SIG-M5 treated with dmso at 0.1 percent for 504 hours (cell line): ENCODE data around the gene KCNK10.

ENCODE experiments used
- DNase-seq: peaks from one replicate; lab custom pipeline; 2025; ENCODE audit not compliant: unreplicated experiment; lab: John Stamatoyannopoulos, UW

Gene KCNK10

DNA sequence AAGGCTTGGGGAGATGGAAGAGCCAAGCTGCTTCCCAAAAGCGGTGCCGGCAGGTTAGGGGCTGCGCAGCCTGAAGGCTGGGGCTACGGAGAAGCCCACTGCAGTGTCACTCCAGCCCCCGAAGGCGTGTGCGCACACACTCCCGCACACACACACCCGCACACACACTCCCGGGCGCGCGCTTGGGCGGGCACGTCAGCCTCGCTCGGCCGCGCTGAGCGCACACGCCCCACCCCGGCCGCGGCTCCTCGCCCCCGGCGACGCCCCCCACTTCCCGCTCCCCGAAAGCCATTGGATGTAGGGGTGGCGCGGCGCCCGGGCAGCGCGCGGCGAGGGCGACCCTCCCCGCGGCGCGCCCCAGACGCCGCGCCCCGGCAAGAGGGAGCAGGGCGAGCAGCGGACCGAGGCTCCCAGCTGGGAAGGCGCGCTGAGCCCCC lies at the start of gene KCNK10:
Gene KCNK10, minus strand, starts transcription at position 184 of the 437 bp plus-strand sequence. CDS start 471 bp downstream, outside the sequence.
- DNase-seq: no peak

DNA sequence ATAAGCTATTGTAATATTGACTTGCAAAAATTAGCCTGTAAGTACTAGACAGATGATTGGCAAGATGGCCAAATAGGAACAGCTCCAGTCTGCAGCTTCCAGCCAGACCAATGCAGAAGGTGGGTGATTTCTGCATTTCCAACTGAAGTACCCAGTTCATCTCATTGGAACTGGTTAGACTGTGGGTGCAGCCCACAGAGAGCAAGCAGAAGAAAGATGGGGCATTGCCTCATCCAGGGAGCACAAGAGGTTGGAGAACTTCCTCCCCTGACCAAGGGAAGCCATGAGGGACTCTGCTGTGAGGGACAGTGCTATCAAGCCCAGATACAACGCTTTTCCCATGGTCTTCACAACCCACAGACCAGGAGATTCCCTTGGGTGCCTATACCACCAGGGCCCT lies 46.4 kb upstream of the KCNK10 start:
- DNase-seq: no peak

- DNase-seq: no peak
Measured at GRCh38 chr14:88364710-88365413, 41.8 kb upstream of the KCNK10 start.

DNA sequence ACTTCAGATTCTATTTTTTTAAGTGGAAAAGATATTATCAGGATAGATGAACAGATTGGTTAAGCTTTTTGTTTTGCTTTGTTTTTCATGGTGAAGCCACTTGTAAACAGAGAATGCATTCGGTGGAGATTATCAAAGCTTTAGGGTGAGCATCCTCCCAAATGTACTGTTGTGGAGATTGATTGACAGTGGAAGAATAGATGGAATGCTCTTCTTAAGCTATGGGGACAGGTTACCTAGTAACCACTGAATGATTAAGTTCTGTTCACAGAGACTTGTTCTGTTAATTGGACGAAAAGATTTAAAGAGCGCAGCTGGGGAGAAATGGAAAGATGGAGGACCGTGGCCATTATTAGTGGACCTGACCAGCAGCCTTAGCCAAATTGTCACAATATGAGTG lies 40.6 kb upstream of the KCNK10 start:
- no peak for DNase-seq

DNA sequence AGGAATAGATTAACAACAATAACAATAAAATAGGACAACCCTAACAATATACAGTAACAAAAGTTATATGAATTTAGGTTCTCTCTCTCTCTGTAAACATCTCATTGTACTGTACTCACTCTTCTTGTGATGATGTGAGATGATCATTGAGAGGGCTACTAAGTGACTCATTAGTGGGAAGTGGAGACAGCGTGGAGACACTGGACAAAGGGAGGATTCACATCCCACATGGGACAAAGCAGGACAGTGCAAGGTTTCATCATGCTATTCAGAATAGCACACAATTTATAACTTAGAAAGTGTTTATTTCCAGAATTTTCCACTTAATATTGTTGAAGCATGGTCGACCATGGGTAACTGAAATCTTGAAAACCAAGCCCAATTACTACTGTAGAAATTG lies 36.4 kb upstream of the KCNK10 start:
- DNase-seq: no peak

DNA sequence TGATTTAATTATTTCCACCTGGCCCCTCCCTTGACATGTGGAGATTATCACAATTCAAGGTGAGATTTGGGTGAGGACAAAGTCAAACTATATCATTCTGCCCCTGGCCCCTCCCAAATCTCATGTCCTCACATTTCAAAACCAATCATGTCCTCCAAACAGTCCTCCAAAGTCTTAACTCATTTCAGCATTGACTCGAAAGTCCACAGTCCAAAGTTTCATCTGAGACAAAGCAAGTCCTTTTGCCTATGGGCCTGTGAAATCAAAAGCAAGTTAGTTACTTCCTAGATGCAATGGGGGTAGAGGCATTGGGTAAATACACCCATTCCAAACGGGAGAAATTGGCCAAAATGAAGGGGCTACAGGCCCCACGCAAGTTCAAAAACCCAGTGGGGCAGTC lies 31.3 kb upstream of the KCNK10 start:
- no peak for DNase-seq

GRCh38 chr14:88352698-88353097 lies 29.6 kb upstream of the KCNK10 start:
- no peak for DNase-seq

- no peak for DNase-seq
Measured at GRCh38 chr14:88351966-88352691, 29.1 kb upstream of the KCNK10 start.

- DNase-seq: no peak
Measured at GRCh38 chr14:88348546-88348945, 25.5 kb upstream of the KCNK10 start.

- no peak for DNase-seq
Measured at GRCh38 chr14:88346048-88346639, 23.1 kb upstream of the KCNK10 start.

DNA sequence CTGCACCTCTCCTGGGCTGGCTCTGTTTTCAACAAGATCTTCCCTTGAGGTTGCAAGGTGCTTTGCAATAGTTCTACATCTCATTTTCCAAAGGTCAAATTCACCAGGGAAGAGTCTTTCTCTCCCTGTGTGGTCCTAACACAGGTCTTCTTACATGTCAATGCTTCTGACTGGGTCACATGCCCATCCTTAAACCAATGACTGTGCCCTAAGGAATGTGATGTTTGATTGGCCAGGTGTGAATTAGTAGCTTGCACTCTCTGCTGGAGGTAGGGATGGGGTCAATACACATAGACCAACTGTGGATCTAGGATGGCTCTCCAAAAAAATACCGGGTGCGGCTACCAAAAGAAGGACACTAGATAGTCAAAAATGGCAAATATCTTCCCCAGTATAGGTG lies 19.9 kb upstream of the KCNK10 start:
- no peak for DNase-seq

- DNase-seq: no peak
Measured at GRCh38 chr14:88340357-88340756, 17.3 kb upstream of the KCNK10 start.

- no peak for DNase-seq
Measured at GRCh38 chr14:88333036-88333435, 10.0 kb upstream of the KCNK10 start.

DNA sequence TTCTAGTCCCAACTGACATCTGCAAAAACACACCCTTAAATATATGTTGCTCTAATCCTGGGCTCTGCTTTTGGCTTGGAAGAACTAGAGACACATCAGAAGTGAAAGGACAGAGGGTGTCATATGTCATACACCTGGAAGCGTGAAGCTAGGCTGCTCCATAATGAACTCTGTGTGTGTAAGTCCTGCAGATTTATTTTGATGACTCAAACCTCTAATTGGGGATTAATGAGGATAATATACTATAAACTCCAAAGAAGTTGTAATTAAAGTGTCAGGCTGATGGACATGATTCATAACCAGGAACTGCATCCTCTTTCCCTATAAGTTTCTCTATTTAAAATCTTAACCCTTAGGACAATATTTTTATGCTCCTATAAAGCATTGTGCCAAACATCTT lies 4.4 kb upstream of the KCNK10 start:
- no peak for DNase-seq

- no peak for DNase-seq
Measured at GRCh38 chr14:88326352-88327103, 3.5 kb upstream of the KCNK10 start.

DNA sequence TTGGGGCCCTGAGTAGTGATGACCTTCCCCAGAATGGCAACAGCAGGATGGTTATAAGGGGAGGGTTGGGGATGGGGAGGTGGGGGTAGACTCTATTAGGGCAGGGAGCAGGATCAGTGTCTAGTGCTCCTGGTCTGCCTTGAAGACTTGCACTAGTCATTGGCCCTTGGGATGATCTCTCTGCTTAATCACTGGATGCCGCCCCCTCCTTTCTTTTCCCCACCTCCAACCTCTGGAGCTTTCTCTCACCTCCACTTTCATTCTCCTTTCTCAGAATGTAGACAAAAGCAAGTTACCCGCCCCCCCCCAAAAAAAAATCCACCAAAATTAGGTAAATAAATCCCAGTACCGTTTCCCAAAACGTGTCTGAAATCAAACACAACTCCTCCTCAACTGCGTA lies 2.8 kb upstream of the KCNK10 start:
- no peak for DNase-seq

DNA sequence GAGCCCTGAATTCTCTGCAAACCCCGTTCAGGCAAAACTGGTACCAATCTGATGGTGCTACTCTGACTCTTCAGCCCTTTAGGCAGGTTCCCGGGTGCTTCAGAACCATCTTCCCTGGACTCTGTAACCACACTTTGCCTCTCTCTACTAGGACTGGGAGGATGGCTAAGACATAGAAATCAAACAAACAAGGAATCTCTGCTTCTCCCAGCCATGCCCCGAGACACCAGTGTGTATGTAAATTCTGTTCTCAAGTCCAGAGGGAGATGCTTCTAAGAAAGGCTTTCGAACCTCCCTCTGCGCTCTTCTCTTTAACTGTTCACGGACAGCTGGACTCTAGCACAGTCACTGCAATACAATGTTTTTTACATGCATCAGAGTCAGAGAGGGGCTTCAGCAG lies 1.9 kb upstream of the KCNK10 start:
- DNase-seq: no peak

DNA sequence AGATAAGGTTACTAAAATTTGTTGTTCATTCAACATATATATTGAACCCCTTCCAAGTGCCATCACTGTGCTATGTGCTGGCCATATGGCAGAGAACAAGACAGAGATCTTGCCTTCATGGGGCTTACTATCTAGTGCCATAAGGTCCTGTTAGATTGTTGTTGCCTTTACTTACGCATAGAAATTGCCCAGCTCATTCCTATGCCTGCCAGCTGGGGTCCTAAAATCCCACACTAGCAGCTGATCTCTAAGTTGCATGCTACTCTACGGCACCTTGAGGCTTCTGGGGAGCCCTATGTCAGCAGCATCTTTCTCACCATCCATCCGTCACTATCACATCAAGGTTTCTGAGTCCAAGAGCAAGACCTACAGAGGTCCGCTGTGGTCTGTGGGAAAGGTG lies 1.4 kb upstream of the KCNK10 start:
- DNase-seq: no peak

- DNase-seq: peak; percentile 38
Measured at GRCh38 chr14:88323523-88324199, 592 bp upstream of the KCNK10 start.

DNA sequence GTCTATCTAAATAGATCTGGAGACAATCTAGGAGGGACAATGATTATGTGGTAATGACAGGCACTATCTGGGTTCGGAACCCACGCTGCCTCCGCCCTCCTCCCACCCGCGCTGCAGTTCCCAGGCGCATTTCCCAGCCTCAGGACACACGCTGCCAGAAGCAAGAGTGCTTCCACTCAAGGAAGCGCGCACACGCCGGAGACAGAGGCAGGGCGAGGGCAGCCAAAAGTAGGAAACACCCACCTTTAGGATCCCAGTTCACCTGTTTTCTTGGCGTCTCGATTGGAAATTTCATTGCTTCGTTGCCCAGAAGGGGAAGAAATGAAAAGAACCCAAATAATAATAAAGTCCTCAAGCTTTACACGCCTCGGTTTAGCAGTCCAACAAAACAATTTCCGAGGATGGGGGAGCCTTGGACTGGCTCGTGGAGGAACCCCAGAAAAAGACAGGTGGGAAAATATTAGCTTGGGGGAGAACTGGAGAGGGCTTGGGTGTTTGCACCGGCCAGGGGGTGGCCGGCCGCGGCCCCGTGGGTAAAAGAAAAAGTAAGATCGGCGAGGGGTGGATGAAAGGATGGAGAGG lies 474 bp downstream of the KCNK10 start:
- DNase-seq: no peak
